Effector memory CD8-positive, alpha-beta T cell (primary cell): ENCODE measurements around the gene DGKI.

Experiments used
- ATAC-seq: fragments of 150-1000 bp; cut with Tn5 transposase; replicated peaks from 2 replicates; pipeline ENCODE4 v1.10.0; 2021; ENCODE audit warnings: mild to moderate bottlenecking, moderate library complexity
- DNase-seq, 3 experiments: peaks; one replicate each; pipeline ENCODE4 v3.0.0; 2021
- H3K27ac Mint-ChIP-seq, 2 donors: one replicate each; pipeline ENCODE4 v1.8.0; 2022; ENCODE audit warnings: mild to moderate bottlenecking in 2 of 2, mixed read lengths in 2 of 2, moderate library complexity in 2 of 2
- H3K27me3 Mint-ChIP-seq, 2 donors: one replicate each; pipeline ENCODE4 v1.8.0; 2022; ENCODE audit warnings: mixed read lengths in 2 of 2
- H3K36me3 Mint-ChIP-seq: one replicate; pipeline ENCODE4 v1.8.0; 2022; ENCODE audit warnings: mild to moderate bottlenecking, moderate library complexity, mixed read lengths; ENCODE audit not compliant: insufficient read depth
- H3K4me1 Mint-ChIP-seq, 2 donors: one replicate each; pipeline ENCODE4 v1.8.0; 2022; ENCODE audit warnings: low read depth in 2 of 2, mixed read lengths in 2 of 2
- H3K4me3 Mint-ChIP-seq, 2 donors: one replicate each; pipeline ENCODE4 v1.8.0; 2022; ENCODE audit warnings: mild to moderate bottlenecking in 2 of 2, mixed read lengths in 2 of 2, moderate library complexity in 2 of 2
- H3K9me3 Mint-ChIP-seq, 2 donors: one replicate each; pipeline ENCODE4 v1.8.0; 2022; ENCODE audit warnings: mixed read lengths in 2 of 2

Gene DGKI

DNA sequence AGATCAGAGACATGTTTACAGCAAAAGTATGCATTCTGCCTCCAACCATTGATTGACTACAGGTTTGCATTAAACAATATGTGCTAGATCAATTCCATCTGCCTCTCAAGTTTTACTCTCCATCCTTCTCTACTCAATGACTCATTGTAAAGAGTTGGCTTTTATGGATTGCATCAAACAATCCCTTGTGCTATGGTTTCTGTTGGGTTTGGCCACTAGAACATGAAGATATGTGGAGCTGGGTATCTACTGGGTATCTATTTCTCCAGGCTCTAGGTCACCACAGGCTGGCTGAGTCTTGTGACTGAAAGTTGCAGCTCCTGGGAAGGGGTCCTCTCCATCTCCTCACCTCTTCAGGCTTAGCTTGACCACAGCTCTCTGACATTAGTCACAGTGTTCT, 204.7 kb downstream of the DGKI start:
- no peak overlapping the region for H3K27ac Mint-ChIP-seq
- no peaks in the 10 kb centered on the region for H3K9me3 Mint-ChIP-seq
- H3K27me3 Mint-ChIP-seq, result peaks cover 0 to 7% of the 10 kb centered on the region in 2 donors
- no peaks in the 10 kb centered on the region for H3K4me1 Mint-ChIP-seq
- no peak for DNase-seq
- H3K36me3 Mint-ChIP-seq, result no peaks in the 10 kb centered on the region
- ATAC-seq, result no peak
- H3K4me3 Mint-ChIP-seq, result no peak overlapping the region

DNA sequence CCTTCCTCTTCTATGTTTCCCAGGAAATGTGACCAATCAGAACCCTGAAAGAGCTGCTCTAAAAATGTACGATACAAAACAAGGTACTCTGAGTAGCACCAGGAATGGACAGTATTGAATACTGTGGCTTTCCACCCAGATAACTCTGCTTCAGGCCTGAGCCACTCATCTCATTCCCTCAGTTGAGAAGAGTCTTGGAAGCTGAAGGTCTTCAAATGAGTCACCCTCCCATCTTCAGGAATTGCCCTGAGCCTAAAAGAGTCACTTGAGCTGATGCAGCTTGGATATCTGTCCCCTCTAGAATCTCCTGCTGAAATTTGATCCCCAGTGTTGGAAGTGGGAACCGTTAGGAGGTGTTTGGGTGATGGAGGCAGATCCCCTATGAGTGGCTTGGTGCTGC, 210.4 kb downstream of the DGKI start:
- ATAC-seq, result no peak
- no peak for DNase-seq
- Mint-ChIP-seq H3K36me3 (no peaks in the 10 kb centered on the region), H3K27ac (no peak overlapping the region), H3K27me3 (peaks cover 8 to 12% of the 10 kb centered on the region in 2 donors), H3K4me3 (no peak overlapping the region), H3K9me3 (no peaks in the 10 kb centered on the region), H3K4me1 (no peaks in the 10 kb centered on the region)

DNA sequence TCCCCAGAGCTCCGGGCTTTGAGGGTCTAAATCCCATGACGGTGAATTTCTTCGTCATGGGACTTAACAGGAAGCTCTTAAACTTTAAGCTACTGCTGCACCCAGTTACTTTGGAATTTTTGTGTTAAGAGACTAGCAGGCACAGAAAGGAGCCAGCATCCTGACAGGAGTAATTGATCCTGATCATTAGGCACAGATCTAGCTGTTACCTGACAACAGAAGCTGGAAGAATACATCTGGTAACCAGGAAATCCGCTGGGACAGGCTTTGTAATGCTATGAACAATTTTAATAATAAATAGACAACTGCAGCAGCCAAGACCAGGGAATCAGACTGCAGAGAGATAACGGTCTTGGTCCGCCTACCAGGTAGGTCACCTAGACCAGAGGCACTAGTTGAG, 210.9 kb downstream of the DGKI start:
- no peaks in the 10 kb centered on the region for H3K9me3 Mint-ChIP-seq
- H3K27ac Mint-ChIP-seq, result no peak overlapping the region
- no peak for DNase-seq
- H3K36me3 Mint-ChIP-seq, result no peaks in the 10 kb centered on the region
- H3K27me3 Mint-ChIP-seq, result peaks cover 12 to 17% of the 10 kb centered on the region in 2 donors
- ATAC-seq, result no peak
- no peak overlapping the region for H3K4me3 Mint-ChIP-seq
- H3K4me1 Mint-ChIP-seq, result no peaks in the 10 kb centered on the region

DNA sequence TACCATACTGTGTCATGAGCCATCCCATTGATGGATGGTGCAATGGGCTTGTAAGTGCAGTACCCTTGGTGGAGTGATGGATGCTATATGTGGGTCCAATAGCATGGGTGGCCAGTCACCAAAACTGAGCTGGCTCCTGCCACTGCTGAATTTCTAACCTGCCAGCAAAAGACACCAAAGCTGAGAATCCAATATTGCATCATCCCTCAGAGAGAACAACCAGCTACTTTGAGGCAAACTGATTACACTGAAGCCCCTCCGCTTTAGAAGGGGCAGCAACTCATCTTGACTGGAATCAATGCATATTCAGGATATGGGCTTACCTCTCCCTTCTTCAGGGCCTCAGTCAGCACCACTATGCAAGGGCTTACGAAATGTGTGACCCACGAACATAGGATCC, 211.6 kb downstream of the DGKI start:
- Mint-ChIP-seq H3K27ac (no peak overlapping the region), H3K4me1 (no peaks in the 10 kb centered on the region), H3K36me3 (no peaks in the 10 kb centered on the region), H3K9me3 (no peaks in the 10 kb centered on the region), H3K4me3 (no peak overlapping the region), H3K27me3 (peaks cover 12 to 17% of the 10 kb centered on the region in 2 donors)
- no peak for ATAC-seq
- no peak for DNase-seq

DNA sequence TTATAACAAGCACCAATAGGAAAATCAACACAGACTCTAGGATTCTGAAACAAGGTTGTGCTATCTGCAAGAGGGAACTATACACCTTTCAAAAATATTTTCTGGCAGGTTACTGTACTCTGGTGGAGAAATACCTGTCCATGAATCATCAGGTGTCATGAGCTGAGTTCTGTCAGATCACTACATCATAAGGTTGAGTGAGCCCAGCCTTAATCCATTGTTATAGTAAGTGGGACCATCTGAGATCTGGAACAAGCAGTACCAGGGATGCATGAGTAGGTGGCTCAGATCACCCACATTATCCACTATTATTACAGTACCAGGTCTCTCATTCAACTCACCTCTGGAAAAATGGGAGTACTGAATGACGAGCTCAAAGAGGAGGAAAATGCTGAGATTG, 212.4 kb downstream of the DGKI start:
- Mint-ChIP-seq H3K4me3 (no peak overlapping the region), H3K27ac (no peak overlapping the region), H3K4me1 (no peaks in the 10 kb centered on the region), H3K27me3 (peaks cover 12 to 17% of the 10 kb centered on the region in 2 donors), H3K36me3 (no peaks in the 10 kb centered on the region), H3K9me3 (no peaks in the 10 kb centered on the region)
- ATAC-seq, result no peak
- no peak for DNase-seq

DNA sequence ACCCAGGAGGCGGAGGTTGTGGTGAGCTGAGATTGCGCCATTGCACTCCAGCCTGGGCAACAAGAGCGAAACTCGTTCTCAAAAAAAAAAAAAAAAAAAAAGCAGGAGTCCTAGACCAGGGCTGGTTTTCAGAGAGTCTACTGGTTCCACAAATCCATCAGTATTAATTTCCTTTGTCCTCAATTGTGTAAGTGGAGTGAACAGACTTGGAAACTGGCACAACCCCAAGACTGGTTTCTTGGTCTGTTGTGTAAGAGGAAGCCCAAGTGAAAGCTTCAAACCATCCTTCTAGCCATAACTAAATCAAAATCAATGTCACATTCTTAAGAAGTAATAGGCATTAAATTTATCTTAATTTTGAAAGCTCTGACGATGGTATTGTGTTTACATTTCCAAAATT, 213.6 kb downstream of the DGKI start:
- Mint-ChIP-seq H3K4me3 (no peak overlapping the region), H3K4me1 (no peaks in the 10 kb centered on the region), H3K27me3 (peaks cover 12 to 17% of the 10 kb centered on the region in 2 donors), H3K27ac (no peak overlapping the region), H3K36me3 (no peaks in the 10 kb centered on the region), H3K9me3 (no peaks in the 10 kb centered on the region)
- DNase-seq (no peak), ATAC-seq (no peak)

DNA sequence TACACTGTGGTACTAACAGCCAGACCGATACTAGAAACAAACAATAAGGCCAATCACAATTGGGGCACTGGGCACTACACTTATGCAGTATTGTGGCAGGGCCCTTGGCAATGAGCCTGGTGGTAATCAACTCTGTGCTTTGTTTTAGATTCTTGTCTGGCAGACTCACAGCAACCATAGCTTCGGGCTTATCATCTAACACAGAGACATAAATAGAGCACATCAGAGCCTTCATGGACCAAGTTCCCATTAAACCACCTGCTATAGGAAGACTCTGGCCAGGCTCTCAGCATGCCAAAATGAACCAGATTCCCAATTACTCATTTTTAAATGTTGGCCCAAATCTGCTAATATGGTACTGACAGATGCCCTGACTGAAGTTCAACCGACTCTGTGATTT, 218.6 kb downstream of the DGKI start:
- DNase-seq (no peak), ATAC-seq (no peak)
- peaks cover 21 to 40% of the 10 kb centered on the region in 2 donors for H3K27me3 Mint-ChIP-seq
- no peak overlapping the region for H3K27ac Mint-ChIP-seq
- no peaks in the 10 kb centered on the region for H3K4me1 Mint-ChIP-seq
- no peaks in the 10 kb centered on the region for H3K36me3 Mint-ChIP-seq
- no peak overlapping the region for H3K4me3 Mint-ChIP-seq
- no peaks in the 10 kb centered on the region for H3K9me3 Mint-ChIP-seq

DNA sequence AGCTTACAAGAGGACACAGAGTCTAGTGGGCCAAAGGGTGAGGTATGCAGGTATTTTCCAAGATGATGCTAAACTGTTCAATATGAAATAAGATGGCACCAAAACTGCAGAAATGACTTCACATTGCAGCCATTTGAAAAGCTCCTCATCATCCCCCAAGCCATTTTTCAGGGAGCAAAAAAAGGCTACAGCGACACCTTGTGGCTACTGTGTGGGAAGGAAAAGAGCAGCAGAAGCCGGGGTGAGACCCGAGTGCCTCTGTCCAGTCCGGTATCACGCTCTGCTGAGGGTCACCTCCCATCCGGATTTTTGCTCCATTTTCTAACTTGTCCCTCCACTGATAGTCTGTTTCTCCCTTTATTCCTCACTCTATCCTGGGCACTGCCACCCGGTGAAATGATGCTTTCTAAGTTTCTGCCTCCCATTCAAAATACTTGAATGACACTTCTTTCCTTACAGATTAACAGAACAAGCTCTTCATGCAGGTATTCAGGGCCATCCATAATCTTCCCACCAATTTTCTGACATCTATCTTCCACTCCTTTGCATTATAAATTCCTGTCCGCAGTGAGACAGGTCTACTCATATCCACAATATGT, 220.2 kb downstream of the DGKI start:
- Mint-ChIP-seq H3K9me3 (no peaks in the 10 kb centered on the region), H3K4me1 (no peaks in the 10 kb centered on the region), H3K36me3 (no peaks in the 10 kb centered on the region), H3K27ac (no peak overlapping the region), H3K4me3 (no peak overlapping the region), H3K27me3 (peaks cover 20 to 30% of the 10 kb centered on the region in 2 donors)
- DNase-seq, result peak in 1 of 3 experiments; percentile 1
- ATAC-seq, result no peak

DNA sequence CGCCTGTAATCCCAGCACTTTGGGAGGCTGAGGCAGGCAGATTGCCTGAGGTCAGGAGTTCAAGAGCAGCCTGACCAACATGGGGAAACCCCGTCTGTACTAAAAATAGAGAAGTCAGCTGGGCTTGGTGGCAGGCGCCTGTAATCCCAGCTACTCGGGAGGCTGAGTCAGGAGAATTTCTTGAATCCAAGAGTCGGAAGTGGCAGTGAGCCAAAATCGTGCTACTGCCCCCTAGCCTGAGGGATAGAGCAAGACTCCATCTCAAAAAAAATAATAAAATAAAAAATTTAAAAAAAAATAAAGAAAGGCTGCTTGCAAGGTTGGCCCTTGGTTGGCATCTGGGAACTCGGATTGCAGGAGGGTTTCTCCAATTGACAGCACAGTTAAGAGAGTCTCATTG, 221.6 kb downstream of the DGKI start:
- H3K36me3 Mint-ChIP-seq, result no peaks in the 10 kb centered on the region
- H3K27ac Mint-ChIP-seq, result no peak overlapping the region
- DNase-seq, result no peak
- peaks cover 15 to 23% of the 10 kb centered on the region in 2 donors for H3K27me3 Mint-ChIP-seq
- H3K9me3 Mint-ChIP-seq, result no peaks in the 10 kb centered on the region
- H3K4me1 Mint-ChIP-seq, result no peaks in the 10 kb centered on the region
- H3K4me3 Mint-ChIP-seq, result no peak overlapping the region
- ATAC-seq, result no peak

DNA sequence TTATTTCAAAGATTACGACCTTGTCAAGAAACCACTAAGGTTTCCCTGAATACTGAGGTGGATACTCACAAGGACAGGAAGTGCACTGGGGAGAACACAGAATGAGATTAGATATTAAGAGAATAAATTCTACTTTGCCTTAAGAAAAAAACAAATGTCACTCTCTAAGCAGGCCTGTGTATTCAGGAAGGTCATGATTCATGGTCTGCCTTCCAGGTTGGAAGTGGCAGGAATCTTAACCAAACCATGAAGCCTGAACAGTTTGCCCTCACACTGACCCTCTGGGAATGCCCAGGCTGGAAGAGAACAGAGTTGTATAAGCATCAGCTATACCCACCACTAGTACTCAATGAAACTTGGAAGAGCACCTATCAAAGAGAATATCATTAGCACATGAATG, 227.6 kb downstream of the DGKI start:
- Mint-ChIP-seq H3K27me3 (peaks cover 0 to 10% of the 10 kb centered on the region in 2 donors), H3K4me1 (no peaks in the 10 kb centered on the region), H3K36me3 (no peaks in the 10 kb centered on the region), H3K4me3 (no peak overlapping the region), H3K9me3 (no peaks in the 10 kb centered on the region), H3K27ac (no peak overlapping the region)
- no peak for DNase-seq
- ATAC-seq, result no peak

DNA sequence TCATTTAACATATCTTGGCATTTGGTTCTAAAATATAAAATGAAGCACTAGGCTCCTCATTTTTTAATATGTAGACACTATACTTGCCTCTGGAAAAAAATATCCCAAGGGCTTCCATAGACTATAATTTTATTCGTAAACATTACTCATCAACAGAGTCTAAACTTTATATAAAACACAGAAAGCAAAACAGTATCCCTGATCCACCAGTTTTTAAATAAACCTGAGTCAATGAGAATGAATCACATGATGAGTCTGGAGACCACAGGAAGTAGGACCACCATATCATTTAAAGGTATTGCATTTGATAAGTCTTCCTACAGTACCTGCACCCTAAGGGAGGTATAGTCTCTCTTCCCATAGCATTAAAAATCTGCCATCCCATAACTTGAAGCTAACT, 228.0 kb downstream of the DGKI start:
- no peak for DNase-seq
- Mint-ChIP-seq H3K27ac (no peak overlapping the region), H3K4me3 (no peak overlapping the region), H3K4me1 (no peaks in the 10 kb centered on the region), H3K36me3 (no peaks in the 10 kb centered on the region), H3K9me3 (no peaks in the 10 kb centered on the region), H3K27me3 (peaks cover 0 to 10% of the 10 kb centered on the region in 2 donors)
- no peak for ATAC-seq

DNA sequence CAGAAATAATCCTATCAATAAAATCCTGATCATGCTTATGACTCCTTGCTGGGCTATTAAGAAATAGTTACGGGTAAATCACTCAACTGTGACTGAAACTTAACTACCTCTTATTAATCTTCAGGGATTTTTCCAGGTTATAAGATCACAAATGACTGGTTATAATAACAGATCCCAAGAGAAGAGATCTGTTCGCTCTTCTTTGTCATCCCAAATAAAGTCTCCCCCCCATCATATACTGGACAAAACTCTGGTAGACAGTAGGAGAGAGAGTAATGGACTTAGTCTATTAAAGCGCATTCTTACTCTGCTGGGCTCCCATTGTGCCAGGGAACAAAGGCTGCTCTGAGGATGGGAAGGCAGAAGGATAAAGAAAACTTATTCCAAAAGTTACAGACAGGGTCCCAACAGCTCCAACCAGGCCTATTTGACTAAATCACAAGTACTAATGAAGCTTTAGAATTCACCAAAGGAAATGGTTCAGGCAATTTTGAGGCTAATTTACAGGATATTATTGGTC, 233.7 kb downstream of the DGKI start:
- H3K27me3 Mint-ChIP-seq, result peaks cover 9 to 10% of the 10 kb centered on the region in 2 donors
- no peak for DNase-seq
- H3K4me3 Mint-ChIP-seq, result no peak overlapping the region
- no peaks in the 10 kb centered on the region for H3K4me1 Mint-ChIP-seq
- no peak overlapping the region for H3K27ac Mint-ChIP-seq
- H3K9me3 Mint-ChIP-seq, result no peaks in the 10 kb centered on the region
- no peak for ATAC-seq
- no peaks in the 10 kb centered on the region for H3K36me3 Mint-ChIP-seq

DNA sequence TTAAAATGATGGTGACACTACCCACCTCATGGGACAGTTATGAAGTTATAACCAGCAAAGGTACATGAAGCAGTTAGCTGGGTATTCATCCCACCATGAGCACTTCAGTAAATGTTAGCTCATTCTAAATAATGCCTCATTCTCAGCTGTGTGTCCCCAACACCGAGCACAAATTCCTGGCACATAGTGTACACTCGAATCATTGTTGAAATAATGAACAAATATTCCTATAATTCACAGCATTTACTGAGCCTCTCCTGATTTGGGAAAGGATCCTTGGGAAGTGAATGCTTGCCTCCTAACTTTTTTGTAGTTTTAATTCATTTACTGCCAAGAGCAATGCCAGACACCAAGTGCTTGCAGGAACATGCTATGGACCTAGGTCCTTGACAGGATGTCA, 235.2 kb downstream of the DGKI start:
- no peaks in the 10 kb centered on the region for H3K9me3 Mint-ChIP-seq
- ATAC-seq, result no peak
- no peaks in the 10 kb centered on the region for H3K4me1 Mint-ChIP-seq

DNA sequence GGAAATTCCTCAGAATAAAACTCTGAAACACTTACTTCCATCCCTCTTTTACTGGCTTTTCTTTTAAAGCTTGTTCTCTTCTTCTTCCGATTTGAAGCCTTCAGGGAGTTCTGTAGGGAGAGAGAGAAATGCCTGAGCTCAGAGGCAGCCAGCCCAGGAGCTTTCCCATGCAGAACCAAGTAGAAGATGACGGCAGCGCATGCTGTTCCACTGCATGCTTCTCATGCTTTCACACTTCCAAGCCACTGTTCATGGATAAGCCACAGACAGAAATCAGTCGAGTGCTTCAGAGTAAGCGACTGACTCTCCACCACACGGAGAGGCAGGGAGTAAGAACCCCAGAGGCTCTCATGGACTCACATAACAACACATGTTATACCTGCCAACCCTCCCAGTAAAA, 237.3 kb downstream of the DGKI start:
- Mint-ChIP-seq H3K4me3 (no peak overlapping the region), H3K36me3 (no peaks in the 10 kb centered on the region), H3K9me3 (no peaks in the 10 kb centered on the region), H3K27ac (no peak overlapping the region), H3K27me3 (peaks cover 2 to 13% of the 10 kb centered on the region in 2 donors), H3K4me1 (no peaks in the 10 kb centered on the region)
- no peak for ATAC-seq
- no peak for DNase-seq

More for the DNA sequence above, 235.2 kb downstream of the DGKI start:
- no peak for DNase-seq
- peaks cover 9 to 10% of the 10 kb centered on the region in 2 donors for H3K27me3 Mint-ChIP-seq
- no peak overlapping the region for H3K27ac Mint-ChIP-seq
- H3K36me3 Mint-ChIP-seq, result no peaks in the 10 kb centered on the region
- H3K4me3 Mint-ChIP-seq, result no peak overlapping the region
